Endothelial cell (in vitro differentiated cells): ENCODE measurements around the gene SHC3. TPM values are rescaled to one million over a fixed set of nuclear protein-coding genes. Genes with fewer than 3 reads are reported as not detected.

Experiments
- DNase-seq: peaks from one replicate; pipeline ENCODE4 v3.0.0; 2021; ENCODE audit warnings: low spot score
- H3K27ac Mint-ChIP-seq: one replicate; pipeline ENCODE4 v1.8.0; 2021; ENCODE audit warnings: mixed read lengths, inconsistent platforms; ENCODE audit not compliant: unreplicated experiment
- H3K27me3 Mint-ChIP-seq: one replicate; pipeline ENCODE4 v1.8.0; 2021; ENCODE audit warnings: mild to moderate bottlenecking, moderate library complexity, mixed read lengths, inconsistent platforms; ENCODE audit not compliant: unreplicated experiment
- H3K36me3 Mint-ChIP-seq: one replicate; pipeline ENCODE4 v1.8.0; 2021; ENCODE audit warnings: mild to moderate bottlenecking, low read depth, mixed read lengths, inconsistent platforms; ENCODE audit not compliant: unreplicated experiment
- H3K4me1 Mint-ChIP-seq: one replicate; pipeline ENCODE4 v1.8.0; 2021; ENCODE audit warnings: mild to moderate bottlenecking, mixed read lengths, inconsistent platforms; ENCODE audit not compliant: unreplicated experiment
- H3K4me3 Mint-ChIP-seq: one replicate; pipeline ENCODE4 v1.8.0; 2021; ENCODE audit warnings: mild to moderate bottlenecking, mixed read lengths, inconsistent platforms; ENCODE audit not compliant: unreplicated experiment
- H3K9me3 Mint-ChIP-seq: one replicate; pipeline ENCODE4 v1.8.0; 2021; ENCODE audit warnings: mixed read lengths, inconsistent platforms; ENCODE audit not compliant: unreplicated experiment
- CTCF ChIP-seq: fragments of 200-600 bp; sonication (generic); IDR thresholded peaks from one replicate; pipeline ENCODE4 v1.5.0; 2021; ENCODE audit warnings: antibody characterized with exemption; ENCODE audit not compliant: unreplicated experiment
- total RNA-seq: library from RNA; stranded (reverse); fragmentation: NEBNext Ultra II Directional; extraction: Animal tissue kit (Norgen Biotek cat#: 25700); gene quantifications from one replicate; pipeline ENCODE4 v1.2.1, GENCODE V29; 2021; ENCODE audit not compliant: unreplicated experiment

SHC3 gene
- total RNA-seq, 1 donor from 2014 or later, result 6.5 TPM

GRCh38 chr9:89115426-89115825 is 63.2 kb downstream of the SHC3 start:
- H3K9me3 Mint-ChIP-seq, result no peaks in the 10 kb centered on the region

DNA sequence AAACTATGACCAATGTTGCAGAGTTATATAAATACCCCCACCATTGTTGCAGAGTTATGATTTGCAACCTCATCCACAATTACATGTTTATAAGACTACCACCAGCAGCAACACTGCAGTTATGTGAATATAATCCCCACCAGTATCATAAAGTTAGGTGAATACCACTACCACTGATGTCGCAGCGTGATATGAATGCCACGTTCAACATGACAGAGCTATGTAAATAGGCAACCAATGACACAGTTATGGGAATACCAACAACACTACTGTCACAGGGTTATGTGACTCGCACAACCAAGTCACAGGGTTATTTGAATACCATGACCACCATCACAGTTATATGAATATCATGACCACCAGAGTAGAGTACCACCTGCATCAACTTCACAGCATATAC is 63.9 kb downstream of the SHC3 start:
- no peak for TF ChIP-seq CTCF
- H3K27me3 Mint-ChIP-seq, result peaks cover 2% of the 10 kb centered on the region
- H3K9me3 Mint-ChIP-seq, result no peaks in the 10 kb centered on the region
- H3K4me3 Mint-ChIP-seq, result no peak overlapping the region
- H3K4me1 Mint-ChIP-seq, result no peaks in the 10 kb centered on the region
- DNase-seq, result no peak
- H3K36me3 Mint-ChIP-seq, result peaks cover 12% of the 10 kb centered on the region
- no peak overlapping the region for H3K27ac Mint-ChIP-seq

More at GRCh38 chr9:89115426-89115825, 63.2 kb downstream of the SHC3 start:
- Mint-ChIP-seq H3K27ac (no peak overlapping the region), H3K4me3 (no peak overlapping the region), H3K4me1 (no peaks in the 10 kb centered on the region), H3K36me3 (peaks cover 9% of the 10 kb centered on the region), H3K27me3 (peaks cover 2% of the 10 kb centered on the region)
- no peak for DNase-seq
- no peak for TF ChIP-seq CTCF

DNA sequence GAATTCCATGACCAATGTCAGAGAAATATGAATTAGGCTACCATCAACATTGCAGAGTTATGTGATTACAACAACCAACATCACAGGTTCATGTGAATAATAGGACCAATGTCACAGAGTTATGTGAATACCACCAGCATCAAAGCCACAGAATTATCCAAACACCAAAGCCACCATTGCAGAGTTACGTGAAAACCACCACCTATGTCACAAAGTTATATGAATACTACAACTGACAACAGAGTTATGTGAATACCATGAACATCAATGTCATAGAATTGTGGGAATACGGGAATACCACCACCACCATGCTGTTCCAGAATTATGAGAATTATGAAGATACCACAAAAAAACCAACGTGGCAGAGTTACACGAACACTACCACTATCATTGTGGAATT is 64.8 kb downstream of the SHC3 start:
- Mint-ChIP-seq H3K4me3 (no peak overlapping the region), H3K36me3 (peaks cover 21% of the 10 kb centered on the region), H3K27ac (no peak overlapping the region), H3K4me1 (no peaks in the 10 kb centered on the region), H3K9me3 (no peaks in the 10 kb centered on the region), H3K27me3 (peaks cover 2% of the 10 kb centered on the region)
- no peak for TF ChIP-seq CTCF
- no peak for DNase-seq

DNA sequence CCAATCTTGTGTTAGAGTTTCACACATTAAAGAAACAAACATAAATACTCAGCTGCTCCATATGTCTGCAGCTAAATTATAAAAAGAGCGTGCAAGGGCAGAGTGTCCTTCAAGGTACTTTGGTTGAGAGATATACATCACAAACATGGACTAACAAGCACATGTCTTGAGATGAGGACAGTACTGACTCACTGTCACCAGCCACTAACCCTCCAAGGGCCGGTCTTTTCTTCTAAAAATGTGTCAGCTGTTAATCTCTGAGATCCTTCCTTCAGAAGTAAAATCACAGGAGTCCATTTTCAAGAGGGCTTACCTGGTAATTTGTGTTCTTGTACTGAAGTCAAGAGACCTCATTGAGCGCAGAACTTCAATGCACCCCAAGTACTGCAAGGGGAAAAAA is 66.4 kb downstream of the SHC3 start:
- Mint-ChIP-seq H3K27me3 (peaks cover 2% of the 10 kb centered on the region), H3K4me3 (no peak overlapping the region), H3K36me3 (peaks cover 24% of the 10 kb centered on the region), H3K27ac (no peak overlapping the region), H3K4me1 (no peaks in the 10 kb centered on the region), H3K9me3 (no peaks in the 10 kb centered on the region)
- no peak for DNase-seq
- no peak for TF ChIP-seq CTCF

DNA sequence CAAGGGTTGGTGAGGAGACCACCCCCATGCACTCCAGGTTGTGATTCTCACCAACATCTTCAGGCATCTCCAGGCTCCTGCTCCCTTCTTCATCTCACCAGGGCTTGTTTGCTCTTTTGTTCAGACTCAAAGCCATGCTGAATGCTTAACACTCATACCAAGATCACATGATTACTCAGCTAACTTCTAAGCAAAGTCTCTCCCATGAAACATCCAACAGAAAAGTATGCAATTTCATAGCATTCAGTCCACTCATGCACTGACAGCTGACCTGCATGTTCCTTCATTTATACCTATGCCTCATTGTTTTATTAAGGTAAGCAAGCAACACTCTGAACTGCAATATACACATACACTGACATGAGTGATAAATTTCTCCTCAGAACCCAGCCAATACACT is 69.0 kb downstream of the SHC3 start:
- Mint-ChIP-seq H3K4me3 (no peak overlapping the region), H3K27me3 (no peaks in the 10 kb centered on the region), H3K4me1 (no peaks in the 10 kb centered on the region), H3K9me3 (no peaks in the 10 kb centered on the region), H3K36me3 (peaks cover 24% of the 10 kb centered on the region), H3K27ac (no peak overlapping the region)
- TF ChIP-seq CTCF, result no peak
- DNase-seq, result no peak
